GM19099 (cell line): Measurements from ENCODE around the gene BTG2.

Experiments
- POLR2A ChIP-seq: IDR thresholded peaks from 3 replicates; pipeline ENCODE4 v1.6.1; 2011; ENCODE audit warnings: low read depth; ENCODE audit not compliant: insufficient read length; ENCODE audit errors: extremely low read depth

Gene BTG2, protein sequence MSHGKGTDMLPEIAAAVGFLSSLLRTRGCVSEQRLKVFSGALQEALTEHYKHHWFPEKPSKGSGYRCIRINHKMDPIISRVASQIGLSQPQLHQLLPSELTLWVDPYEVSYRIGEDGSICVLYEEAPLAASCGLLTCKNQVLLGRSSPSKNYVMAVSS

GRCh38 chr1:203304919-203305808, at the start of gene BTG2:
Gene BTG2, plus strand, starts transcription at chr1:203305519. Its CDS starts 88 bp downstream, at chr1:203305607.
- TF ChIP-seq POLR2A: peak; percentile 99

- TF ChIP-seq POLR2A: no peak
Observed at GRCh38 chr1:203263496-203263895, 41.8 kb upstream of the BTG2 start.

DNA sequence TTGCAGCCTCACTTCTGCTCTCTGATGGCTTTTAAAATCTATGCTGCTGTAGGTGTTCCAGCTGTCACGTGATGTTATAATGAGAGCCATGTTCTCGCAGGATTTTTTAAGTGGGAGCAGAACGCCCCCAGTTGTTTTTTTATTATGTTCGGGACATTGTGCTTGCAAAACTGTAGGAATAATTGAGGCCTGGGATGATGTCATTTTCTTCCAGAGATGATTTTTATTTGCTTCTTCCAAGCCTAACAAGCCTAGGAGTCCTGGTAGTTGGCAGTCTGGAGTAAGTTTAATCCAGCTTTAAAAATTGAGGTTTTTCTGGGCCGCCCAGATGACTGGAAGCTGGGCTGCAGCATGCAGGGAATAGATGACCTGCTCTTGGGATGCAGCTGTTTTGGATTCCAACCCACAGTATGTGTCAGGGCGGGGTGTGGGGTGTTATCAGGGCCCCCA, 41.2 kb upstream of the BTG2 start:
- no peak for TF ChIP-seq POLR2A

DNA sequence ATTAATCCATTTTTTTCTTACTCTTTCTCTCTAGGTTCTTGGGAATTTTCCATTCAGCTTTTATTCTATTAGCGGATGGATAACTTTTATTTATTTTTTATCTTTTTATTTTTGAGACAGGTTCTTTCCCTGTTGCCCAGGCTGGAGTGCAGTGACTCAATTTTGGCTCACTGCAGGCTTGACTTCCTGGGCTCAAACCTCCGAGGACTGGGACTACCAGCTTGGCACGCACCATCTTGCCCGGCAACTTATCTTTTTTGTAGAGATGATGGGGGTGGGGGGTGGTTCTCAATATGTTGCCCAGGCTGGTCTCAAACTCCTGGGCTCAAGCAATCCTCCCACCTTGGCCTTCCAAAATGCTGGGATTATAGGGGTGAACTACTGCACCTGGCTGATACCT, 39.8 kb upstream of the BTG2 start:
- TF ChIP-seq POLR2A: no peak

GRCh38 chr1:203267347-203267846, 37.9 kb upstream of the BTG2 start:
- no peak for TF ChIP-seq POLR2A

GRCh38 chr1:203267912-203268311, 37.4 kb upstream of the BTG2 start:
- no peak for TF ChIP-seq POLR2A

- no peak for TF ChIP-seq POLR2A
Observed at GRCh38 chr1:203268901-203269653, 36.2 kb upstream of the BTG2 start.

GRCh38 chr1:203269654-203270020, 35.7 kb upstream of the BTG2 start:
- TF ChIP-seq POLR2A: no peak

GRCh38 chr1:203270448-203270847, 34.9 kb upstream of the BTG2 start:
- no peak for TF ChIP-seq POLR2A

GRCh38 chr1:203271018-203271743, 34.1 kb upstream of the BTG2 start:
- TF ChIP-seq POLR2A: no peak

GRCh38 chr1:203271962-203272632, 33.2 kb upstream of the BTG2 start:
- no peak for TF ChIP-seq POLR2A

- no peak for TF ChIP-seq POLR2A
Observed at GRCh38 chr1:203272633-203273205, 32.6 kb upstream of the BTG2 start.

DNA sequence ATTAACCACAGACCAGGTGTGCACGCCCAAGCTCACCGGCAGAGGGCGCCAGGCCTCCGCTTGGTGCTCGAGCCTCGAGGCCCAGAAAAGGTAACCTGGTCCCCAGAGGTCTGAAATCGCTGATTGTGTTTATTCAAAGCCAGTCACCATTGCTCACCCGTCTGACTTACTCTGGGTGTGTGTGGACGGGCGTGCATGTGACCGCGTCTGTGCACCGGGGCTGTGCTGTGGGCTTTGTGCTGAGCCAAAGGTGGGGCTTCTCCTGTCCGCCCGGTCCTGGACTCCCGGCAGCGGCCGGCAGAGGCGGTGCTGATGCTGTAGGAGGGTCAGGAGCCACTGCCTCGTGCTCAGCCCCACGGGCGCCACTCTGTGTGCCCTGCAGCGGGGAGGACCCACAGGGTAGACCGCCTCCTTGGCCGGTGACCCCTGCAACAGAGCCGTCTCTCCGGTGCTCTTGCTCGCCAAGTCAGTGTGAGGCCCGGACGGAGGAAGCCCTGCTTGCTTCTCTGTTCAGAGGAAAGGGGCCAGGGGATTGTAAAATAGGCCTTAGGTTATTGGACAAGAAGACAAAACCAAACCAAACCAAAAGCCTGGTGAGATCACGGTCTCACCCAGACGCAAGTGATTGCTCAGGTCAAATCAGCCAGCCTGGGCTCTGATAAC, 32.0 kb upstream of the BTG2 start:
- TF ChIP-seq POLR2A: peak; percentile 27
